Measurements from ENCODE around the gene FYB1.

FYB1 gene

GRCh38 chr5:39138892-39139291, 80.5 kb downstream of the FYB1 start:
- TF ChIP-seq, protein P1, sequence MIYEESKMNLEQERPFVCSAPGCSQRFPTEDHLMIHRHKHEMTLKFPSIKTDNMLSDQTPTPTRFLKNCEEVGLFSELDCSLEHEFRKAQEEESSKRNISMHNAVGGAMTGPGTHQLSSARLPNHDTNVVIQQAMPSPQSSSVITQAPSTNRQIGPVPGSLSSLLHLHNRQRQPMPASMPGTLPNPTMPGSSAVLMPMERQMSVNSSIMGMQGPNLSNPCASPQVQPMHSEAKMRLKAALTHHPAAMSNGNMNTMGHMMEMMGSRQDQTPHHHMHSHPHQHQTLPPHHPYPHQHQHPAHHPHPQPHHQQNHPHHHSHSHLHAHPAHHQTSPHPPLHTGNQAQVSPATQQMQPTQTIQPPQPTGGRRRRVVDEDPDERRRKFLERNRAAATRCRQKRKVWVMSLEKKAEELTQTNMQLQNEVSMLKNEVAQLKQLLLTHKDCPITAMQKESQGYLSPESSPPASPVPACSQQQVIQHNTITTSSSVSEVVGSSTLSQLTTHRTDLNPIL (CRISPR knock-in tag; IDR thresholded peaks at IDR 0.05; ENCODE audit: low read depth) = no peak
- TF ChIP-seq ISL1 (CRISPR knock-in tag; IDR thresholded peaks at IDR 0.05) (no peak), RARB (CRISPR knock-in tag; IDR thresholded peaks at IDR 0.05) (no peak), ZNF70 (CRISPR knock-in tag; IDR thresholded peaks at IDR 0.05) (no peak), ZFP30 (CRISPR knock-in tag; IDR thresholded peaks at IDR 0.05) (no peak), ZNF565 (CRISPR knock-in tag; conservative IDR thresholded peaks at IDR 0.05; ENCODE audit: low read depth) (no peak), ZC3H10 (CRISPR knock-in tag; IDR thresholded peaks at IDR 0.05) (no peak), OSR1 (CRISPR knock-in tag; IDR thresholded peaks at IDR 0.05) (no peak), SNAI2 (CRISPR knock-in tag; IDR thresholded peaks at IDR 0.05) (no peak), TCF4 (CRISPR knock-in tag; IDR thresholded peaks at IDR 0.05; ENCODE audit: borderline replicate concordance) (no peak), ESRRG (CRISPR knock-in tag; IDR thresholded peaks at IDR 0.05) (no peak), BACH2 (CRISPR knock-in tag; IDR thresholded peaks at IDR 0.05; ENCODE audit: borderline replicate concordance) (no peak)
- TF ChIP-seq, protein P2, sequence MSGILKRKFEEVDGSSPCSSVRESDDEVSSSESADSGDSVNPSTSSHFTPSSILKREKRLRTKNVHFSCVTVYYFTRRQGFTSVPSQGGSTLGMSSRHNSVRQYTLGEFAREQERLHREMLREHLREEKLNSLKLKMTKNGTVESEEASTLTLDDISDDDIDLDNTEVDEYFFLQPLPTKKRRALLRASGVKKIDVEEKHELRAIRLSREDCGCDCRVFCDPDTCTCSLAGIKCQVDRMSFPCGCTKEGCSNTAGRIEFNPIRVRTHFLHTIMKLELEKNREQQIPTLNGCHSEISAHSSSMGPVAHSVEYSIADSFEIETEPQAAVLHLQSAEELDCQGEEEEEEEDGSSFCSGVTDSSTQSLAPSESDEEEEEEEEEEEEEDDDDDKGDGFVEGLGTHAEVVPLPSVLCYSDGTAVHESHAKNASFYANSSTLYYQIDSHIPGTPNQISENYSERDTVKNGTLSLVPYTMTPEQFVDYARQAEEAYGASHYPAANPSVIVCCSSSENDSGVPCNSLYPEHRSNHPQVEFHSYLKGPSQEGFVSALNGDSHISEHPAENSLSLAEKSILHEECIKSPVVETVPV (CRISPR knock-in tag; IDR thresholded peaks at IDR 0.05) = no peak
- no peak for ATAC-seq

DNA sequence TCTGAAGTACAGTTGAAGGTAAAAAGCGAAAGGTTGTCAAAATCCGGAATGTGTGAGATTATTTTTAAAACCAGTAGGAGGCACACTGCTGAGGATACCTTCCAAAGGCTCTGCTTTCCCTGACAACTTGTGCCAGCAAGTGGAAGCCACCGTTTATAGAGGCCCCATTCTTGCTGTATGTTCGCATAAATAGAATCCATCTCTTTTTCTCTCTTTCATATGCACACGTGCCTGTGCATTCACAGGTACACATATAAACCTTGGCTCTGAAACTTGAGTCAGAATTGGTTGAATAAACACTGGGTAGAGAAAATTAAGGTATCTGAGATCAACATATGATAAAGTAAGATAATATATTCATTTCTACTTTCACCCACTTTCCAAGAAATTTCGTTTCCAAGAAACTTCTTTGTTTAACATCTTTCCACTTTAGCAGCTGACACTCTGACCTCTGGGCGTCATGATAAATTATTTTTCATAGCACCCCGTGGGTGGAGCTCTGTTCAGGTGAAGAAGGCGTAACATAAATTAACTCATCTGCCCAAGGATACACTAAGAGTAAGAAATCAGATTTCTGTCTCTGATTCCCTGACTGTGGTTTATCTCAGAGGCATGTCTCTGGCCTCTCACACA, 81.4 kb downstream of the FYB1 start:
- ATAC-seq = no peak
- TF ChIP-seq ZNF70 (CRISPR knock-in tag; IDR thresholded peaks at IDR 0.05) = no peak
- no peak for TF ChIP-seq ZNF565 (CRISPR knock-in tag; conservative IDR thresholded peaks at IDR 0.05; ENCODE audit: low read depth)
- TF ChIP-seq TCF4 (CRISPR knock-in tag; IDR thresholded peaks at IDR 0.05; ENCODE audit: borderline replicate concordance) = no peak
- TF ChIP-seq OSR1 (CRISPR knock-in tag; IDR thresholded peaks at IDR 0.05) = no peak
- TF ChIP-seq, protein P3, sequence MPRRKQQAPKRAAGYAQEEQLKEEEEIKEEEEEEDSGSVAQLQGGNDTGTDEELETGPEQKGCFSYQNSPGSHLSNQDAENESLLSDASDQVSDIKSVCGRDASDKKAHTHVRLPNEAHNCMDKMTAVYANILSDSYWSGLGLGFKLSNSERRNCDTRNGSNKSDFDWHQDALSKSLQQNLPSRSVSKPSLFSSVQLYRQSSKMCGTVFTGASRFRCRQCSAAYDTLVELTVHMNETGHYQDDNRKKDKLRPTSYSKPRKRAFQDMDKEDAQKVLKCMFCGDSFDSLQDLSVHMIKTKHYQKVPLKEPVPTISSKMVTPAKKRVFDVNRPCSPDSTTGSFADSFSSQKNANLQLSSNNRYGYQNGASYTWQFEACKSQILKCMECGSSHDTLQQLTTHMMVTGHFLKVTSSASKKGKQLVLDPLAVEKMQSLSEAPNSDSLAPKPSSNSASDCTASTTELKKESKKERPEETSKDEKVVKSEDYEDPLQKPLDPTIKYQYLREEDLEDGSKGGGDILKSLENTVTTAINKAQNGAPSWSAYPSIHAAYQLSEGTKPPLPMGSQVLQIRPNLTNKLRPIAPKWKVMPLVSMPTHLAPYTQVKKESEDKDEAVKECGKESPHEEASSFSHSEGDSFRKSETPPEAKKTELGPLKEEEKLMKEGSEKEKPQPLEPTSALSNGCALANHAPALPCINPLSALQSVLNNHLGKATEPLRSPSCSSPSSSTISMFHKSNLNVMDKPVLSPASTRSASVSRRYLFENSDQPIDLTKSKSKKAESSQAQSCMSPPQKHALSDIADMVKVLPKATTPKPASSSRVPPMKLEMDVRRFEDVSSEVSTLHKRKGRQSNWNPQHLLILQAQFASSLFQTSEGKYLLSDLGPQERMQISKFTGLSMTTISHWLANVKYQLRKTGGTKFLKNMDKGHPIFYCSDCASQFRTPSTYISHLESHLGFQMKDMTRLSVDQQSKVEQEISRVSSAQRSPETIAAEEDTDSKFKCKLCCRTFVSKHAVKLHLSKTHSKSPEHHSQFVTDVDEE (CRISPR knock-in tag; IDR thresholded peaks at IDR 0.05) = no peak
- TF ChIP-seq POU6F1 (CRISPR knock-in tag; IDR thresholded peaks at IDR 0.05; ENCODE audit: borderline replicate concordance, low read depth) = no peak
- no peak for TF ChIP-seq ZC3H10 (CRISPR knock-in tag; IDR thresholded peaks at IDR 0.05)

GRCh38 chr5:39137391-39137790, 82.0 kb downstream of the FYB1 start:
- TF ChIP-seq, protein P3 (CRISPR knock-in tag; IDR thresholded peaks at IDR 0.05) = no peak
- no peak for ATAC-seq

DNA sequence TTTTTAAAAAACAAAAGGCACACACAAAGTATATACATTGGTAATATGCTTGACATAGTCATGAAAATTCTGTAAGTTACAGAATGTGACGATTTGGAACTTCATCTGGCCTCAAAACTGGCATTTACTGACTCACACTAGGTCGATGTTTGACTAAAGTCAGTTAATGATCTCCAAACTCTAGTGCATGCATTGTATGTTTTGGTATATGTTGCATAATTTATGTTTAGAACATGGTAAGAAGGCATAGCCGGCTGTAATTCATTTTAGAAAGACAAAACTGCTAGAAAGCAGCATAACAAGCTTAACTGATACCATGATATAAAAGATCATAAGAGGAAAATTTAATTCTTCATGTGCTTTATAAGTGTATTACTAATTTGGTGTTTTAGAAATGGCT, 86.6 kb downstream of the FYB1 start:
- no peak for ATAC-seq
- TF ChIP-seq, protein P1 (CRISPR knock-in tag; IDR thresholded peaks at IDR 0.05; ENCODE audit: low read depth) = no peak
- TF ChIP-seq ISL1 (CRISPR knock-in tag; IDR thresholded peaks at IDR 0.05) (no peak), POU6F1 (CRISPR knock-in tag; IDR thresholded peaks at IDR 0.05; ENCODE audit: borderline replicate concordance, low read depth) (no peak), ZNF70 (CRISPR knock-in tag; IDR thresholded peaks at IDR 0.05) (no peak), OSR1 (CRISPR knock-in tag; IDR thresholded peaks at IDR 0.05) (no peak), TCF4 (CRISPR knock-in tag; IDR thresholded peaks at IDR 0.05; ENCODE audit: borderline replicate concordance) (no peak), TOX (CRISPR knock-in tag; IDR thresholded peaks at IDR 0.05; ENCODE audit: borderline replicate concordance) (no peak)
- TF ChIP-seq, protein P2 (CRISPR knock-in tag; IDR thresholded peaks at IDR 0.05) = no peak
